Activated CD4-positive, alpha-beta T cell treated with anti-CD3 and anti-CD28 coated beads, Interleukin-2, amount 10 ng/mL, durations not matched to agents 24 days and 14 days (primary cell): ENCODE data around the gene CGB1. TPM values are rescaled to one million over a fixed set of nuclear protein-coding genes. Genes with fewer than 3 reads are reported as not detected.
"Not testable (repeated sequence)": the region's sequence is repeated elsewhere in the genome, so short reads cannot be mapped to it uniquely, and the experiment has no call there.

Experiments
- DNase-seq: peaks from one replicate; pipeline ENCODE4 v3.0.0; 2022
- H3K27ac Mint-ChIP-seq: one replicate; pipeline ENCODE4 v1.8.0; 2022; ENCODE audit warnings: mild to moderate bottlenecking, mixed read lengths
- H3K27me3 Mint-ChIP-seq: one replicate; pipeline ENCODE4 v1.8.0; 2022; ENCODE audit warnings: mixed read lengths
- H3K36me3 Mint-ChIP-seq: one replicate; pipeline ENCODE4 v1.8.0; 2022; ENCODE audit warnings: low read depth, mild to moderate bottlenecking, mixed read lengths
- H3K4me1 Mint-ChIP-seq: one replicate; pipeline ENCODE4 v1.8.0; 2021; ENCODE audit warnings: mixed read lengths
- H3K4me3 Mint-ChIP-seq: one replicate; pipeline ENCODE4 v1.8.0; 2022; ENCODE audit warnings: mild to moderate bottlenecking, moderate library complexity, mixed read lengths
- H3K9me3 Mint-ChIP-seq: one replicate; pipeline ENCODE4 v1.8.0; 2021; ENCODE audit warnings: mixed read lengths
- intact Hi-C: fragments of 100-400 bp; cut with micrococcal nuclease; formaldehyde crosslinking; loops from one replicate; pipeline ENCODE4 v1.15.1; 2023
- total RNA-seq: library from RNA; stranded (reverse); gene quantifications from 2 replicates; pipeline ENCODE4 v1.2.3, GENCODE V29; 2022

Gene CGB1
- total RNA-seq = not detected in 2 replicates

DNA sequence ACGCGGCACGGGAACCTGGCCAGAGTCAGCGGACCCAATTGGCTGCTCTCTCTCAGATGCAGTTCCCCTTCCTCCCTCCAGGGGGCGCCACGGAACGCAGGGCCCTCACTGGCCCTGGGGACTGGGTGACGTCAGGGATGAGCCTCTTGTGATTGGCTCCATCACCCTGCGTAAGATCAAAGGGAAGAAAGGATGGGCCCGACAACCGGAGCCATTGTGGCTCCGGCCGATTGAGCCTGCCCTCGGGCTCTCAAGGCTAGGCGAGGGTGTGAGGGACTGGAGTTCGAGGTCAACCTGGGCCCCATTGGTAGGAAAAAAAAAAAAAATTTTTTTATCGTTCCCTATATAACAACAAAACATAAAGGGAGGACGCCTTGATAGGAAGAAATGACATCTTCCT is at the start of gene CGB1:
CGB1 (minus strand) TSS at position 81 of the 400 bp plus-strand sequence. CDS start 184 bp downstream, outside the sequence.
- DNase-seq = peak; percentile 85
- H3K27ac Mint-ChIP-seq, H3K4me1 Mint-ChIP-seq, intact Hi-C loops, H3K9me3 Mint-ChIP-seq, H3K4me3 Mint-ChIP-seq, H3K36me3 Mint-ChIP-seq, H3K27me3 Mint-ChIP-seq: not testable (repeated sequence)

DNA sequence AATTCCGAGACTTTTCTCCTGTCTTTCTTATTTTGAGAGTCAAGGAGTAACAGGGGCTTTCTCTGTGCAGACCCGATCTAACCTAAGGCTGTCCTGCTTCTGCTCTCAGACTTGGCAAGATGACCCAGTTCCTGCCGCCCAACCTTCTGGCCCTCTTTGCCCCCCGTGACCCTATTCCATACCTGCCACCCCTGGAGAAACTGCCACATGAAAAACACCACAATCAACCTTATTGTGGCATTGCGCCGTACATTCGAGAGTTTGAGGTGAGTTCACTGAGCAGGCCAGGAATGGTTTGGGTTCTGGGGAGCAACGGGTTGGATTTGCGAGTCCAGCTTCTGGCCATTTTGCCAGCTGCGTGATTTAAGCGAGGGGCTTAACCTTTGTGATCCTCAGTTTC is 49.6 kb upstream of the CGB1 start:
- peaks cover 4% of the 10 kb centered on the region for H3K27me3 Mint-ChIP-seq
- H3K36me3 Mint-ChIP-seq = peaks cover 39% of the 10 kb centered on the region

DNA sequence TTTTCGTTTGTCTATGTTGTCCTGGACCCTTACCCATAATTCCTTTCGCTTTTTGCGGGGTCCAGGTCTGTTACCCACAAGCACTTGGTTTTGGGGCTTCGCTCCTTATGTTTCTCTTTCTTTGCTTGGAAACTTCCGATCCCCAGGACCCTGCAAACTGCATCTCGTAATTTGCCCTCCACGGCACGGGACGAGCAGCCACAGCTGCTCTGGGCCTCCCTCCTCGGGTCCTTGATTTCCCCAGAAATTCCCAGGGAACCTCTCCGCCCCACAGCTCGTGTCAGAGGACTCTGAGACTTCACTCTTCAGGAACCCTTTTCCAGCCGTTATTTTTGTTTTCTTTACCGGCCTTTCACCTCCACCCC is 49.2 kb upstream of the CGB1 start:
- H3K36me3 Mint-ChIP-seq = peaks cover 37% of the 10 kb centered on the region

More for the DNA sequence above, 49.6 kb upstream of the CGB1 start:
- Mint-ChIP-seq H3K4me3 (peak overlapping the region; percentile 98), H3K27ac (peak overlapping the region; percentile 86), H3K4me1 (peaks cover 30% of the 10 kb centered on the region), H3K9me3 (peaks cover 4% of the 10 kb centered on the region)
- no peak for DNase-seq
- intact Hi-C loops = no loop called here

DNA sequence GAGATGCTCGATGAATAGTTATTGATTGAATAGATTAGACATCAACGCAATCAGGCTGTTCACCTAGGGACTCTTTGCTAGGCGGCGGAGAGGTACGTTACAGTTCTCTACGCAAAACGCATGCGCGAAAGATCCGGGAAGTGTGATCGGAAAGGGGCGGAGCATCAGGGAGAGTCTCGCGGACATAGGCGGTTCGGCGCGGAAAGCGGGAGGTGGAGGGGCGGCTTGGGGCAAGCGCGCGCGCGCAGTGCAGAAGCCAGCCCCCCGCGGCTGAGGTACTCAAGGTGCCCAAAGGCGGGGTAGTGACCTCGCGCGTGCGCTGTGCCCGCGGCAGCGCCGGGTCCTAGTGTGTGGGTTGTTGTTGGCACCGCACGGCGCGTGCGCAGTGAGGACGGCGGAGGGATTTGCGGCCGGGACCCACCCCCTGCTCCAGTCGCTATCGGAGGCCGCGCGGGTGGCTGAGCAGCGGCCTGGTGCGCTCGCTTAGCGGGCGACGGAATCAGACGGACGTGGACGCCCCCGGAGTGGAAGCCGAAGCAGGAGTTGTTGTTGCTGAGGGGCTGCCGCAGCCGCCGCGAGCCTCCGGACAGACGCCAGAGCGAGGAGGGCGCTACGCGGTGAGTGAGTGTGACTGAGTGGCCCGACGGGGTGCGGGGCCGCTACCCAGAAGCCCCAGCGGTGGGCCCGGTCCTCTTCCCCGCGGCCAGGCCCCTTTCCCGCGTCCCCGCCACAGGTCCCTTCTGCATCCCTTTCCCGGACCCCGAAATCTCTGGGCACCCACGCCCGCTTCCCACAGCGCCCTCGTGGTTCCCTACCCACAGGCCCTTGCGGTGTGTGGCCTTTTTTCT is 48.5 kb upstream of the CGB1 start, which contains the start of gene SNRNP70:
SNRNP70 (plus strand) TSS at position 432 of the 848 bp plus-strand sequence. CDS start 964 bp downstream, outside the sequence.
- H3K4me1 Mint-ChIP-seq = peaks cover 28% of the 10 kb centered on the region
- H3K27ac Mint-ChIP-seq = peak within 1 kb of the TSS; percentile 86
- peak; percentile 99 for DNase-seq
- peaks cover 4% of the 10 kb centered on the region for H3K9me3 Mint-ChIP-seq
- H3K36me3 Mint-ChIP-seq = peaks cover 30% of the 10 kb centered on the region
- peak within 1 kb of the TSS; percentile 98 for H3K4me3 Mint-ChIP-seq
- intact Hi-C loops = loop anchor here (1.0 kb wide), 2 partner anchors 29 to 34 kb away; partner anchors contain the start of genes C19orf73, LIN7B and PPFIA3
- peaks cover 4% of the 10 kb centered on the region for H3K27me3 Mint-ChIP-seq

More for the DNA sequence above, 49.2 kb upstream of the CGB1 start:
- Mint-ChIP-seq H3K27ac (peak overlapping the region; percentile 86), H3K9me3 (peaks cover 4% of the 10 kb centered on the region), H3K4me3 (peak overlapping the region; percentile 98), H3K27me3 (peaks cover 4% of the 10 kb centered on the region), H3K4me1 (peaks cover 29% of the 10 kb centered on the region)
- no peak for DNase-seq
- intact Hi-C loops = loop anchor here (1.0 kb wide), 2 partner anchors 28 to 33 kb away; partner anchors contain the start of genes C19orf73, LIN7B and PPFIA3

DNA sequence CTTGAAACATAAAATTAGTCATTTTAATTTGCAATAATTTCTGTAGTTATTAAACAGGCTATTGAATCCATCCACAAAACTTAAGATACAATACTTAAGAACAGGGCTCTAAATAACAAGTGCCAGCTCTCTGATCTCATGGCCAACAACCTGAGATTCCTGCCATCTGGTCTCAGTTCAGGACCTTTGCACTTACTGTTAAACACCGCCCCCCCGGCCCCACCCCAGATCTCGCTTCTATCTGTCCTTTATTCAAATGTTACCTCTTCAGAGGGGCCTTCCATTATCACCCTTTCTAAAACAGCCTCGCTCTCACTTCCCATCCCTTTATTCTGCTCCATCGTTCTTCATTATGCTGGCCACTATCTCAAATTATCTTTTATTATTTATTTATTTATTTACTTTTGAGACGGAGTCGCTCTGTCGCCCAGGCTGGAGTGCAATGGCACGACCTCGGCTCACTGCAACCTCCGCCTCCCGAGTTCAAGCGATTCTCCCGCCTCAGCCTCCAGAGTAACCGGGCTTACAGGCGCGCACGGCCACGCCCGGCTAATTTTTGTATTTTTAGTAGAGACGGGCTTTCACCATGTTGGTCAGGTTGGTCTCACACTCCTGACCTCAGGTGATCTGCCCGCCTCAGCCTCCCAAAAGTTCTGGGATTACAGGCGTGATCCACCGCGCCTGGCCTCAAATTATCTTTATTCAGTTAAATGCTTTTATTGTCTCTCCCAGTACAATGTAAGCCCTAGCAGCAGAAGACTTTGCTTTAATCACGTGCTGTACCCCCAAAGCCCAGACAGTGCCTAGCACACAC is 47.7 kb upstream of the CGB1 start:
- intact Hi-C loops = loop anchor here (1.0 kb wide), 2 partner anchors 30 to 35 kb away; partner anchors contain the start of genes C19orf73, LIN7B and PPFIA3

DNA sequence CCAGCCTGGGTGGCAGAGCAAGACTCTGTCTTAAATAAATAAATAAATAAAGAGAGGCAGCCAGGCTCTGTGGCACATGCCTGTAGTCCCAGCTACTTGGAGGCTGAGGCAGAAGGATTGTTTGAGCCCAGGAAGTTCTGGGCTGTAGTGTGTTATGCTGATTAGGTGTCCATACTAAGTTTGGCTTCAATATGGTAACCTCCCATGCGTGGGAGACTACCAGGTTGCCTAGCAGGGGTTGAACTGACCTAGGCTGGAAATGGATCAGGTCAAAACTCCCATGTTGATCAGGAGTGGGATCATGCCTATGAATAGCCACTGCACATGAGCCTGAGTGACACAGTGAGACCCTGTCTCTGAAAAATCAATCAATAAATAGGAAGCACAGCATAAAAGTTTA is 44.6 kb upstream of the CGB1 start:
- DNase-seq = no peak

More for the DNA sequence above, 47.7 kb upstream of the CGB1 start:
- Mint-ChIP-seq H3K4me3 (peak overlapping the region; percentile 98), H3K27me3 (peaks cover 4% of the 10 kb centered on the region), H3K36me3 (peaks cover 25% of the 10 kb centered on the region), H3K4me1 (peaks cover 26% of the 10 kb centered on the region), H3K27ac (peak overlapping the region; percentile 86), H3K9me3 (peaks cover 4% of the 10 kb centered on the region)
- no peak for DNase-seq

DNA sequence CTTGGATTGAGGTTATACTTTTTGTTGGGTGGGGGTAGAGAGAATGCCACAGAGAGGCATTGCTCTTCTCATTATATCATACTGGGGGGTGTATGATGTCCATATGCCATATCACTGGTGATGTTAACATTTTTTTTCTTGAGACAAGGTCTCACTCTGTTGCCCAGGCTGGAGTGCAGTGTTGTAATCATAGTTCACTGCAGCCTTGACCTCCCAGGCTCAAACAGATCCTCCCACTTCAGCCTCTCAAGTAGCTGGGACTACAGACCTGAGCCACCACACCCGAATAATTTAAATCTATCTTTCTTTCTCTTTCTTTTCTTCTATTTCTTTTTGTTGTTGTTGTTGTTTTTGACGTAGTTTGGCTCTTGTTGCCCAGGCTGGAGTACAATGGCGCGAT is 43.7 kb upstream of the CGB1 start:
- no peak overlapping the region for H3K27ac Mint-ChIP-seq
- H3K4me1 Mint-ChIP-seq = peaks cover 9% of the 10 kb centered on the region
- intact Hi-C loops = no loop called here
- no peaks in the 10 kb centered on the region for H3K36me3 Mint-ChIP-seq
- H3K27me3 Mint-ChIP-seq = peaks cover 4% of the 10 kb centered on the region
- no peak overlapping the region for H3K4me3 Mint-ChIP-seq
- peaks cover 4% of the 10 kb centered on the region for H3K9me3 Mint-ChIP-seq
- no peak for DNase-seq

More for the DNA sequence above, 44.6 kb upstream of the CGB1 start:
- Mint-ChIP-seq H3K27me3 (peaks cover 4% of the 10 kb centered on the region), H3K9me3 (peaks cover 4% of the 10 kb centered on the region), H3K4me3 (no peak overlapping the region), H3K4me1 (peaks cover 13% of the 10 kb centered on the region), H3K27ac (no peak overlapping the region), H3K36me3 (peaks cover 5% of the 10 kb centered on the region)
- intact Hi-C loops = no loop called here

DNA sequence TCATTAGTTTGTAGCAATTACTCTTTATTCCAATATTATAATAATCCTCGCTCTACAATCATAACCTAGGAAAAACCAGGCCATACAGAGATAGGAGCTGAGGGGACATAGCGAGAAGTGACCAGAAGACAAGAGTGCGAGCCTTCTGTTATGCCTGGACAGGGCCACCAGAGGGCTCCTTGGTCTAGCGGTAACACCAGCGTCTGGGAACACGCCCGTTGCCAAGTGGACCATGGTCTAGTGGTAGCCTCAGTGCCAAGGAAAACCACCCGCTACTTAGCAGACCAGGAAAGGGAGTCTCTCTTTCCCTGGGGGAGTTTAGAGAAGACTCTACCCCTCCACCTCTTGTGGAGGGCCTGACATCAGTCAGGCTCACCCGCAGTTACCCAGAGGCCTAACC is 38.2 kb upstream of the CGB1 start:
- H3K27ac Mint-ChIP-seq, H3K4me1 Mint-ChIP-seq, H3K36me3 Mint-ChIP-seq, H3K4me3 Mint-ChIP-seq, H3K9me3 Mint-ChIP-seq: not testable (repeated sequence)
- intact Hi-C loops = loop anchor here (5.0 kb wide), 1 partner anchor 72 kb away; no protein-coding TSS in a partner anchor
- DNase-seq = peak; percentile 73
- peaks cover 32% of the 10 kb centered on the region for H3K27me3 Mint-ChIP-seq

DNA sequence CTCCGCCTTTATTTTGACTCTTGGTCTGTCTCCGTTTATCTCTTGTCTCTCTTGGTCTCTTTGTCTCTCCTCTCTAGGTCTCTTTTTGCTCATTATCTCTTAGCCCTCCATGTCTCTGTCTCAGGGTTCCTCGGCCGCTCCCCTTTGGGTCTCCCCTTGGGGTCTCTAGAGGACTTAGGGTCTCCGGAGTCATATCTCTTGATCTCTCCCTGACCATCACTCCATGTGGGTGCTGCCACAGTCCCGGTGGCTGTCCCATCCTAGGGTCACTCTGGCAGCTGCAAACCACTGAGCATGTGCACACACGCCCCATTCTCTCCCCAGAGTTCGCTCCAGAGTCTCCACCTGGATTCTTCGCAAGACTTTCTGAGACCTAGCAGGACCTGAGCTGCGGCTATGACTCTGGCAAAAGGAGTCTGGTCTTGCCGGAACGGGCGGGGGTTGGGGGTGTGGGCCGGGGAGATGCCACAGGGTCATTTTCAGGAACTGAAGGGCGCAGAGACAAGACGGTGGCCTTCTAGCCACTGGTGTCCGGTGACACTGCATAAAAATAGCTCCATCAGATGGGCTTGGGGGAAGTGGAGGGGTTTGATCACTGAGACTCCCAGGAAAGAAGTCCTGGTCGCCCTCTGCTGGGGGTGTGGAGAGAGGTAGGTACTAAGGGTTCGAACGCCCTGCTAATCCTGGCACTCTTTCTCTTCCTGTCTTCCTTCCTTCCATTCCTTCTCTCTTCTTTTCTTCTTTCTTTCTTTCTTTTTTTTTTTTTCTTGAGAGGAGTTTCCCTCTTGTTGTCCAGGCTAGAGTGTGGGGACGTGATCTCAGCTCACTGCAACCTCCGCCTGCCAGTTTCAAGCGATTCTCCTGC is 37.1 kb upstream of the CGB1 start:
- Mint-ChIP-seq H3K36me3 (peaks cover 2% of the 10 kb centered on the region), H3K27ac (no peak overlapping the region), H3K4me3 (peak overlapping the region; percentile 60), H3K4me1 (peaks cover 6% of the 10 kb centered on the region), H3K9me3 (peaks cover 7% of the 10 kb centered on the region), H3K27me3 (peaks cover 41% of the 10 kb centered on the region)
- intact Hi-C loops = no loop called here
- no peak for DNase-seq

DNA sequence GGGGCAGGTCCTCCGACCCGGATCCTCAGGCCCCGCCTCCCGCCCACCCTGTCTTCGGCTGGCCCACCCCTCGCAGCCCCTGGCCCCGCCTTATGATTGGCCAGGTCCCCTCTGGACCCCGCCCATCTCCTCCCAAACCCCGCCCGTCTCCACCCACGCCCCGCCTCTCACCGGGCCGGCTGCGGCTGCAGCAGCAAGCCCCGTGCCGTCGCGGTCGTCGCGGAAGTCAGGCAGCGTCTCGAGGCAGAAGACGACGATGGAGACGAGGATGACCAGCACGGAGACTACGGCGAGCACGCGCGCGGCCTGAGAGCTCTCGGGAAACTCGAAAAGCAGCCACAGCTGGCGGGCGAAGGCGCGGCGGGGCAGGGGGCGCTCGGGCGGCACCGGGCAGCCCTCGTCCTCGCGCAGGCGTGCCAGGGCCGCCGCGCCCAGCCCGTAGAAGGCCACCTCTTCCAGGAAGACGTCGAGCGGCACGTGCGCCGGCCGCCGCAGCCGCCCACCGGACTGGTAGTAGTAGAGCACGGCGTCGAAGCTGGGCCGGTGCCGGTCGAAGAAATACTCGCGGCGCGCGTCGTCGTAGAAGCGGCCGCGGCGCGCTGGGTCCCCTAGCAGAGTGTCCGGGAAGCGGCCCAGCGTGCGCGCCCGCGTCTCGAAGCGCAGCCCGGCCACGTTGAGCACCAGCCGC is 35.3 kb upstream of the CGB1 start:
- intact Hi-C loops = no loop called here
- peak; percentile 73 for DNase-seq
- Mint-ChIP-seq H3K9me3 (peaks cover 7% of the 10 kb centered on the region), H3K4me1 (peaks cover 6% of the 10 kb centered on the region), H3K4me3 (no peak overlapping the region), H3K27ac (no peak overlapping the region), H3K36me3 (peaks cover 2% of the 10 kb centered on the region), H3K27me3 (peaks cover 52% of the 10 kb centered on the region)

DNA sequence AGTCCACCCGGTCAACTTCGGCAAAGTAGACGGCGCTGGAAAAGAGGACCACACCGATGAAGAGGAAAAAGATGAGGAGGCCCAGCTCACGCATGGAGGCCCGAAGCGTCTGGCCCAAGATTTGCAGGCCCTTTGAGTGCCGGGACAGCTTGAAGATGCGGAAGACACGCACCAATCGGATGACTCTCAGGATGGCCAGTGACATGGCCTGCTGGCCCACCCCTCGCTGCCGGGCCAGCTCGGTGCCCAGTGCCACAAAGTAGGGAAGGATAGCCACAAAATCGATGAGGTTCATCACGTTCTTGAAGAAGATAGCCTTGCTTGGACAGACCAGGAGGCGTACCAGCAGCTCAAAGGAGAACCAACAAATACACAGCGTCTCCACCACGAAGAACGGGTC is 33.7 kb upstream of the CGB1 start:
- Mint-ChIP-seq H3K27me3 (peaks cover 66% of the 10 kb centered on the region), H3K4me3 (no peak overlapping the region), H3K27ac (no peak overlapping the region), H3K9me3 (peaks cover 7% of the 10 kb centered on the region), H3K36me3 (peaks cover 2% of the 10 kb centered on the region), H3K4me1 (peaks cover 6% of the 10 kb centered on the region)
- intact Hi-C loops = no loop called here
- no peak for DNase-seq

DNA sequence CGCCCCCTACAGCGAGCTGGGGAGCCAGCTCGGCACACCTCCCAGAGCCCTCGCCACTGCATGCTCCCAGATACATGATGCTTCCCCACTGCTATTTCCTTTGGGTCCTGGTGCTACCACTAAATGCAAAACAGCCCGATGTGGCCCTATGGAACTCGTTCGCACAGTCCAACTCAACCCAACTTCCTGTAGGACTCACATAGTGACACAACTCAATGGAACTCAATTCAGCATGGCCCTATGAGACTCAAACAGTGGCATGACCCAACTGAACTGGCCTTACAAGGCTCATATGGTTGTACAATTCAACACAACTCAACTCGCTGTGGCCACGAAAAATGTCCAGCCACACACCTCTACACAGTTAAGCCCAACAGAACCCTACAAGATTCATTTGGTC is 32.3 kb upstream of the CGB1 start:
- H3K27ac Mint-ChIP-seq = no peak overlapping the region
- intact Hi-C loops = no loop called here
- H3K9me3 Mint-ChIP-seq = peaks cover 7% of the 10 kb centered on the region
- DNase-seq = no peak
- no peak overlapping the region for H3K4me3 Mint-ChIP-seq
- peaks cover 5% of the 10 kb centered on the region for H3K4me1 Mint-ChIP-seq
- peaks cover 2% of the 10 kb centered on the region for H3K36me3 Mint-ChIP-seq
- H3K27me3 Mint-ChIP-seq = peaks cover 71% of the 10 kb centered on the region
